ENCODE measurements around the gene LONP2. TPM values are rescaled to one million over a fixed set of nuclear protein-coding genes. Genes with fewer than 3 reads are reported as not detected.

LONP2 gene
- total RNA-seq, 1 experiment from 2014 or later = 55.6 TPM

- H3K4me3 Mint-ChIP-seq (ENCODE audit: unreplicated experiment) = no peak overlapping the region
- H3K27ac Mint-ChIP-seq (ENCODE audit: low read depth, unreplicated experiment) = no peak overlapping the region
- no peak for TF ChIP-seq CTCF (IDR thresholded peaks at IDR 0.05; ENCODE audit: unreplicated experiment)
- intact Hi-C loops (cut with micrococcal nuclease) = no loop called here
- no peak for DNase-seq (ENCODE audit: unreplicated experiment)
- no TSS peak for BruUV-seq (replicated peaks)
- CTCF ChIA-PET = interaction anchor here (0.5 to 1.3 kb wide), 2 partner anchors 9 to 36 kb away, joined by 3 to 5 read pairs; no protein-coding TSS in a partner anchor
- H3K9me3 Mint-ChIP-seq (ENCODE audit: unreplicated experiment) = peaks cover 4% of the 10 kb centered on the region
- no peaks in the 10 kb centered on the region for H3K36me3 Mint-ChIP-seq (ENCODE audit: insufficient read depth, unreplicated experiment)
- POLR2A ChIA-PET = no interaction called here
- no peaks in the 10 kb centered on the region for H3K27me3 Mint-ChIP-seq (ENCODE audit: insufficient read depth, unreplicated experiment)
- H3K4me1 Mint-ChIP-seq (ENCODE audit: insufficient read depth, unreplicated experiment) = no peaks in the 10 kb centered on the region
Measured at GRCh38 chr16:48218473-48218872, 25.6 kb upstream of the LONP2 start.

GRCh38 chr16:48220891-48221290 is 23.2 kb upstream of the LONP2 start:
- no peak overlapping the region for H3K4me3 Mint-ChIP-seq (ENCODE audit: unreplicated experiment)

GRCh38 chr16:48223490-48223889 is 20.6 kb upstream of the LONP2 start:
- H3K4me3 Mint-ChIP-seq (ENCODE audit: unreplicated experiment) = no peak overlapping the region
- H3K4me1 Mint-ChIP-seq (ENCODE audit: insufficient read depth, unreplicated experiment) = no peaks in the 10 kb centered on the region
- no peaks in the 10 kb centered on the region for H3K36me3 Mint-ChIP-seq (ENCODE audit: insufficient read depth, unreplicated experiment)
- H3K9me3 Mint-ChIP-seq (ENCODE audit: unreplicated experiment) = peaks cover 7% of the 10 kb centered on the region
- intact Hi-C loops (cut with micrococcal nuclease) = no loop called here
- no peak overlapping the region for H3K27ac Mint-ChIP-seq (ENCODE audit: low read depth, unreplicated experiment)
- ChIA-PET CTCF (interaction anchor here (0.6 to 0.7 kb wide), 2 partner anchors 11 to 22 kb away, joined by 4 to 5 read pairs; no protein-coding TSS in a partner anchor), POLR2A (interaction anchor here (0.5 kb wide), 1 partner anchor 9 kb away, joined by 3 read pairs; no protein-coding TSS in a partner anchor)
- no peak for DNase-seq (ENCODE audit: unreplicated experiment)
- no TSS peak for BruUV-seq (replicated peaks)
- no peak for TF ChIP-seq CTCF (IDR thresholded peaks at IDR 0.05; ENCODE audit: unreplicated experiment)
- no peaks in the 10 kb centered on the region for H3K27me3 Mint-ChIP-seq (ENCODE audit: insufficient read depth, unreplicated experiment)

More at GRCh38 chr16:48220891-48221290, 23.2 kb upstream of the LONP2 start:
- POLR2A ChIA-PET = no interaction called here
- intact Hi-C loops (cut with micrococcal nuclease) = no loop called here
- Mint-ChIP-seq H3K36me3 (ENCODE audit: insufficient read depth, unreplicated experiment) (no peaks in the 10 kb centered on the region), H3K9me3 (ENCODE audit: unreplicated experiment) (peaks cover 7% of the 10 kb centered on the region), H3K27me3 (ENCODE audit: insufficient read depth, unreplicated experiment) (no peaks in the 10 kb centered on the region), H3K27ac (ENCODE audit: low read depth, unreplicated experiment) (no peak overlapping the region), H3K4me1 (ENCODE audit: insufficient read depth, unreplicated experiment) (no peaks in the 10 kb centered on the region)
- CTCF ChIA-PET = no interaction called here
- no TSS peak for BruUV-seq (replicated peaks)
- no peak for DNase-seq (ENCODE audit: unreplicated experiment)
- TF ChIP-seq CTCF (IDR thresholded peaks at IDR 0.05; ENCODE audit: unreplicated experiment) = no peak

GRCh38 chr16:48225456-48225855 is 18.6 kb upstream of the LONP2 start:
- Mint-ChIP-seq H3K27ac (ENCODE audit: low read depth, unreplicated experiment) (no peak overlapping the region), H3K9me3 (ENCODE audit: unreplicated experiment) (peaks cover 7% of the 10 kb centered on the region), H3K4me1 (ENCODE audit: insufficient read depth, unreplicated experiment) (no peaks in the 10 kb centered on the region), H3K27me3 (ENCODE audit: insufficient read depth, unreplicated experiment) (no peaks in the 10 kb centered on the region), H3K36me3 (ENCODE audit: insufficient read depth, unreplicated experiment) (no peaks in the 10 kb centered on the region), H3K4me3 (ENCODE audit: unreplicated experiment) (no peak overlapping the region)
- no peak for TF ChIP-seq CTCF (IDR thresholded peaks at IDR 0.05; ENCODE audit: unreplicated experiment)
- BruUV-seq (replicated peaks) = no TSS peak
- no peak for DNase-seq (ENCODE audit: unreplicated experiment)
- CTCF ChIA-PET = no interaction called here
- intact Hi-C loops (cut with micrococcal nuclease) = no loop called here
- POLR2A ChIA-PET = no interaction called here

Measured in MCF 10A (cell line).